ENCODE measurements around the gene MMP2.

The MMP2 gene

DNA sequence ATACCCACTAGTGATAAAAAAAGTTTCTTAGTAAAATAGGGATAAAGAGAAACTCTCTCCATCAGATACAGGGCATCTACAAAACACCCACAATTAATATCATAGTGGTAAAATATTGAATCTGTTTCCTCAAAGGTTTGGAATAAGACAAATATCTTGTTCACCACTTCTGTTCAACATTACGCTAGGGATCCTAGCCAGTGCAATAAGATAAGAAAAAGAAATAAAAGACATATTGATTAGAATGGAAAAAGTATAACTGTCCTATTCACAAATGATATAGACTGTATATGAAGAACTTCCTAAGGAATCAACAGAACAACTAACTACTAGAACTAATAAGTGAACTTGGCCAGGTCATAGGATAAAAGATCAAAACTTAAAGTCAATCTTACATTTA, 42.8 kb downstream of the MMP2 start:
- no peak for DNase-seq

DNA sequence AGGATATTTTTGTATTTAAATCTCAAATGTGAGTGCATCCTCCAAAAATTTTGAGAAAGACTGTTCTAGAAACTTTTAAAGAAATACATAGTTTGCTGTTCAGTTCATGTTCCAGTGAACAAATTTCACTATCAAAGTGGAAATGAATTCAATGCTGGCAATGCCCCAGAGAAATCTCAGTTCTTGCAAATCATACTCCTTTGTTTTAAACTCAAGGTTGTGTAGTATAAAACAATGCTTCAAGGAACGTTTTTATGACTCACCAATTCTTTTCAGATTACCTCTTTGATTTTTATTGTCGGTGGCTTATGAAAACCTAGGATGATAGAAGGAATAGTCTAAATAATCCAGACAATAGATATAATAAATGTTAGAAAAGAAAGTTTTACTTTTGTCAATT, 47.4 kb downstream of the MMP2 start:
- no peak for DNase-seq

DNA sequence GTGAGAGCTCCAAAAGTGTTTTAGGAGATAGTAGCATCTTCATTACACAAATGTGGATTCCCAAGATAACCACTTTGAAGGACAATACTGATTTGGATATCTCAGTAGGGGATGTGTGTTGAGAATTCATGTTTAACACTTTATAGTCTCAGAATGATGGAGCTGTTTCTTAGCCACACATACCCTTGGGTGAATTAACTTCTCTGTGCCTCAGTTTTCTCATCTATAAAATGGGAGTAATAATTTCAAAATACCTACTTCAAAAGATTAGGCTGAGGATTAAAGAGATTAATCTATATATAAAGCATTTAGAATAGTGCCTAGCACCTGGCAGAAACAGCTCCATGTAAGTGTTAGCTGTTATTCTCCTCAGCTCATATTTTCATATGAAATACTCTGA, 48.9 kb downstream of the MMP2 start:
- DNase-seq: no peak

DNA sequence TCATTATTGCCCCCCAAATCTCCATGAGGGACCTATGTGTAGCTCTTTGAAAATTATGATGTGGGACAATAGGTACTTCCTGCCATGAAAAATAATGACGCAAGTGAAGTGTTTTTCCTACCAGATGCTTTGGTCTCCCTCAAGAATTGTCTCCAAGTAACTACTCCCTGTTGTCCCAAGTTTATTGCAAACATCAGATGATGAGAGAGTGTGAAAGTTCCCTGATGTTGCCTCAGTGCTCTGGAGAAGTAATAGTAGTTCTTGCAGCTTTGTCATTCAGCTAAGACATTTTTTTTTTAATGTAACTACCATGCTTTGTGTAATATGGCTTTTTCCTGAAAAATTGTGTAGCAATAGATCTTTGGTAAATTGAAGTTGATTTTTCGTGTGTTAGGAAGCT, 50.0 kb downstream of the MMP2 start:
- no peak for DNase-seq

DNA sequence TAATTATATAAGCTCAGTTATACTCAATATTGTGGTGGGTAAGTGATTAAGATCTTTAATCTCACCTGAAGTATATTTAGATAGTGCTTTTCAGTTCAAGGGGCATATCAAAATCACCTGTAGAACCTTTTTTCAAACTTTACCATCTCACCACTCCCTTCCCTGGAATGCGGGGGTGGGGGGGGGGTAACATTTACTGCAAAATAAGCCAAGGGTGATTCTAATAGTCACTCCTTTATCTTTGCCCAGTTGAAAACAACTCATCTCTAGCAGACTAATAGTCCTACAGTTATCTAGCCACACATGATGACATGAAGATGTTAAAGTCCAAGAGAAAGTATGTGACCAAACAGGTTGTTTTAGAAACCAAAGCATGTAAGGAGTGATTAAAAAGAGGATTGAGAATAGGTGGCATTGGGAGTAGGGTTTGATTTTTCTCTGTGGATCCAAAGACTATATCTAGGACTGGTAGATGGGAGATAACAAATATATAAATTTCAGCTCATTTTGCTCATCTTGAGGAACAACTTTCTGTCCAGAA, 51.4 kb downstream of the MMP2 start:
- DNase-seq: no peak

DNA sequence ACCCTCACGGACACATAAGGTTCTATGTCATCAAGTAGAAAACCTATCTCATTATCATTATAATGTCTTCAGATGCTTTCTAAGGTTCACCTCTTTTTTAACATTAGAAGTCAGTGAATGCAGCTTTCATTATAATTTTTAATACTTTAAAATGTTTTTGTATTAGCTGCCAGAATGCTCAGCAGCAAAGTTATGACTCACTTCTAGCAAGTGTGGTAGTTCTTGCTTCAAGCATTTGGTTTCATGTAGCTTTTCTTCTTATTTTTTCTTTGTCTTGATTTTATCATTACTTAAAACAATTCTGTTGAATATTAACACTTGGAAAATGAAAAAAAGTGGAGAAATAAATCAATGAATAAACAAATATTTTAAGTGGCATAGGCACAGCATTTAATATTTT, 53.2 kb downstream of the MMP2 start:
- no peak for DNase-seq

DNA sequence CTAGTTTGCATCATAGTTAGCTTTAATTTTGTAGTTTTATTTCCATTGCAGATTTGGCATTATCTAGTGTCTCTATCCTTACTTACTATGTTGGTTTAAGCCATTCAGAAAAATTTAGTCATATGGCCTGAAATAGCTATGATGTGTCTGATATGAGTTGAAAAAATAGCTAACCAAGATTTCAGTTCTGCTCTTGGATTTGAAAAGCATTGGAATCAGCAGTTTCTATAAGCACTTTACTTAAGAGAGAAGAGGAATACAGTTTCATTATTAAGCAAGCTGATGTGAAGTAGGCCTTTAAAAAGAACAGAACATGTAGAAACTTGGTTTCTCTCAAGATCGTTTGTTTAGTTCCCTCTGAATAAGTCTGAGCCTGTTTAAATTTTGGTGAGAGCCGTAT, 55.8 kb downstream of the MMP2 start:
- no peak for DNase-seq

DNA sequence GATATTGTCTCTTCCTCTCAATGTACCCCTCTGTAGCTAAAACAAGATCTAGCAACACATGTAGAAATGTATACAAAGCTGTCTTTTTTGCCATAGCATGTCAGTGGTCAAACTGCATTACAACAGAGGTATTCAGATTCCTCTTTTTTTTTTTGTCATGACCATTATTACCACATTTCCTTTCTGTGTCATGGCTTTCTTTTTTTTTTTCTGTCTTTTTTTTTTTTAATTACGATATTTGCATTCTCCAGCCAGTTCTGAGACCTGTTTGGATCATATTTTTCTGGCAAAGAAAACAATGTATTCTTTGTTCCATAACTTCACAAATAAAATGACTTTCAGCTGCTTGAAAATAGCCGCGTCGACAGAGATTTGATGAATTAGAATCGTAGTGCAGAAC, 60.1 kb downstream of the MMP2 start:
- no peak for DNase-seq

DNA sequence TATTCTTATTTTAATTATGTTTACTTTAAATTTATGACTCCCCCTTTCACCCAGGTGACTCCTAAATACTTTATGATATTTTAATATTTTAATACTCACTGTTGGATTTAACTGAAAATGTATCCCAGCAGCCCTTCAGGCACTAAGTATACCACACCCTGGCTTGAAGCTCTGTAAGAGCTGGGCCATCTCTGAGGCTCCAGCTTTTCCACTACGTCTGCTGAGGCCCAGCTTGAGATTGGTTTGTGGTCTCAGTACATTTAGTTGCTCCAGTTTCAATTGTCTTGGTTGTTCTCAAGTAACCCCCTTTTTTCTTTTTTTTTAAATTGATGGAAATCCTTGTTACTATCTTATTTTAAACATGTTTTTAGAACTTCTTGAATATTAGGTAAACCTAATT, 60.5 kb downstream of the MMP2 start:
- DNase-seq: no peak

DNA sequence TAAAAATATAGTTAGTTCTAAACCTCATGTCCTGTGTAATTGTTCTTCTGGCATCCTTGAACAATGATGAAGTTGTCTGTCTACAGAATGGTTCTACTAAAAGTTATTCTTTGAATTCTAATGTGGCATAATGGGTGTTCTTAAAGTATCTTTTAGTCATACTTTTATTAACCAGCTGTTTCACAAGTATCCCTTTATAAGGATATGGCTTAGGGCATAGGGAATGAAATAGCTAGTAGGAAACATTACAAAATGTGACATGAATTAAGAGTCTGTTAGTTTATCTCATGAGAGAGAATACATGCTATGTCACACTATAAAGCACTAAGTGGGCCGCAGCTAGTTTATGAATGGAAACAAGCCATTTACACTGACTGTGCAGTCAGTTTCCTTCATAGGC, 61.2 kb downstream of the MMP2 start:
- DNase-seq: no peak

DNA sequence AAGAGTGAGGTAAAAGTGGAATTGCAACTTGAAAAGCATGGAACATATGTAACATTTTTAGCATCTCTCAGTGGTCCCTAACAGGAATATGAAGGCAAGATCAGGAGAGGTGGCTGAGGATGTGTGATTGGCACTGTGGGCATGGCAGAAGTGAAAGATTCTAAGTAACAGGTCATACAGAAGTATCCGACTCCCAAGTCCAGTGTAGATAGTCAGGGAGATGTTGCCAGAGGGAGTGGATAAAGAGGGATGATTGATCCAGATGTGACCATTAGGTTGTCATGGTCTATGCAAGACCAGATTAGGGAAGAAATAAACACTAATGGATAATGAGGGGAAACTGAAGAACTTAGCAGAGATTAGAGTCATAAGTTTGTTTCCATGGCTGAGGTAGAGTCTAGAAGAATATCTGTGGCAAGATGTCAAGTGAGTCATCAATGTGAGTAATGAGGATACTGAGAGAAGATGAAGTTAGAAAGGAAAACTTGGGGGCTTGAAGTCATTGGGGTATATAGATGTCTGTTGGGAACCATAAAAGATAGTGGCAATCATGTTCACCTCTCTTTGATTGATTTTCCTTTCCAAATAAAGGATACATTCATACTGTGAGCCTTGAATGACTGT, 63.6 kb downstream of the MMP2 start:
- no peak for DNase-seq

DNA sequence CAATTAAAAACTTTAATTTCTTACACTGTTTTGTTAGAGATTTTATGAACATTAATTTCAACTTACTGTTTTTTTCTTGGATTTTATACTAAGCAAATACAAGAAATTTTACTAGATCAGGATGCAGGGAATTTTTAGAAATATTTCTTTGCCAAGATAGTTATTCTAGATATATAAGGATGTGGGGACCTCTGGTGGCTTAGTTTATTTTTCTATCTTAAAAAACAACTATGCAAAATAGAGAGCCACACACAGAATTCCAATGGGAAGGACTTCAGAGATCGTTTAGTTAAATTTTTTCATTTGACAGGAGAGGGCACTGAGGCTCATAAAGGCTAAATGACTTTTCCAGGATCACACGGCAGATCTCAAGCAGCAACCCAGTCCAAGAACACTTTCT, 64.5 kb downstream of the MMP2 start:
- DNase-seq: no peak

DNA sequence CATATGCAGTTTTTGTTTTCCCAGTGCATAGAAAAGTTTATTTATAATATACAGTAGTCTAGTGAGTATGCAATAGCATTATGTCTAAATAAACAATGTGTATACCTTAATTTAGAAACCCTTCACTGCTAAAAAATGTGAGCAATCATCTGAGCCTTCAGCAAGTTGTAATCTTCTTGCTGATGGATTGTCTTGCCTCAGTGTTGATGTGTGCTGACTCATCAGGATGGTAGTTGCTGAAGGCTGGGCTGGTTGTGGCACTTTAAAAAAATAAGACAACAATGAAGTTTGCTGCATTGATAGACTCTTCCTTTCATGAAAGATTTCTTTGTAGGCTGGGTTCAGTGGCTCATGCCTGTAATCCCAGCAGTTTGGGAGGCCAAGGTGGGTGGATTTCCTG, 73.6 kb downstream of the MMP2 start:
- DNase-seq: no peak

DNA sequence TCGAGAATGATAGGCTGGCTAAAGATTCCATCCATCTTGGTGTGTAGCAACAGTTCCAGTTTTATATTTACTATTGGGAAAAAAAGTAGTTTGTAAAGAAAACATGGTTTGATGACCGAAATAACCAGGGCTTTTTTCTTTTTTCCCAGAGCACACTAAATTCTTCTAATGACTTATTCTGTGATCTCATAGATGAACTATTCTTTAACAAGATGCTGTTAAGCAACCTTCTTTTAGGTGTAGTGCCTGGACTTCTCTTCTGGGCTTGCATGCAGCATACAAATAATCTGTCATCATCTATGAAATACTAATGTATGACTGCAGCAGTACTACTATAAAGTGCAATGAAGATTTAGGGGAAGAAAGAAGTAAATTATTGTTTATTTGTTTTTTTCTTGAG, 76.4 kb downstream of the MMP2 start:
- DNase-seq: no peak

All from NK-92 treated with Interleukin-12 subunit alpha and Interleukin-12 subunit beta, amount 100 ng/mL, for 24 hours (cell line).